HUES6 (cell line): ENCODE data around the gene MMP21.

ENCODE experiments used
- H3K27ac ChIP-seq: 2 replicates; pipeline ENCODE4 v1.7.0; 2013; ENCODE audit warnings: low read depth, mild to moderate bottlenecking, low read length, inconsistent platforms
- H3K27me3 ChIP-seq: 2 replicates; pipeline ENCODE4 v1.6.1; 2013; ENCODE audit warnings: low read length; ENCODE audit not compliant: control insufficient read depth, insufficient read depth
- H3K36me3 ChIP-seq: 2 replicates; pipeline ENCODE4 v1.6.1; 2013; ENCODE audit warnings: low read length; ENCODE audit not compliant: control insufficient read depth, insufficient read depth
- H3K4me1 ChIP-seq: 2 replicates; pipeline ENCODE4 v1.6.1; 2013; ENCODE audit warnings: low read length; ENCODE audit not compliant: control insufficient read depth, insufficient read depth
- H3K4me3 ChIP-seq: 2 replicates; pipeline ENCODE4 v1.5.1; 2013; ENCODE audit warnings: low read depth, low read length
- H3K9ac ChIP-seq: one replicate; pipeline ENCODE4 v1.6.1; 2013; ENCODE audit warnings: mild to moderate bottlenecking, low read length
- H3K9me3 ChIP-seq: 2 replicates; pipeline ENCODE4 v1.6.1; 2013; ENCODE audit warnings: low read depth, low read length; ENCODE audit not compliant: control insufficient read depth, insufficient read depth

Gene MMP21

GRCh38 chr10:125808047-125808446, 32.4 kb upstream of the MMP21 start:
- Histone ChIP-seq H3K4me3 (no peak overlapping the region), H3K27me3 (no peaks in the 10 kb centered on the region), H3K9me3 (no peaks in the 10 kb centered on the region), H3K4me1 (peaks cover 6% of the 10 kb centered on the region), H3K27ac (no peak overlapping the region), H3K9ac (no peak overlapping the region), H3K36me3 (peaks cover 67% of the 10 kb centered on the region)

- H3K9me3 ChIP-seq, result no peaks in the 10 kb centered on the region
- H3K4me3 ChIP-seq, result no peak overlapping the region
- peaks cover 6% of the 10 kb centered on the region for H3K4me1 ChIP-seq
- no peaks in the 10 kb centered on the region for H3K27me3 ChIP-seq
- no peak overlapping the region for H3K9ac ChIP-seq
- no peak overlapping the region for H3K27ac ChIP-seq
- peaks cover 51% of the 10 kb centered on the region for H3K36me3 ChIP-seq
Observed at GRCh38 chr10:125802739-125803138, 27.1 kb upstream of the MMP21 start.

- Histone ChIP-seq H3K4me3 (no peak overlapping the region), H3K36me3 (peaks cover 51% of the 10 kb centered on the region), H3K4me1 (peaks cover 6% of the 10 kb centered on the region), H3K27ac (no peak overlapping the region), H3K9me3 (no peaks in the 10 kb centered on the region), H3K27me3 (no peaks in the 10 kb centered on the region), H3K9ac (no peak overlapping the region)
Observed at GRCh38 chr10:125802131-125802530, 26.5 kb upstream of the MMP21 start.

- no peak overlapping the region for H3K27ac ChIP-seq
- peaks cover 49% of the 10 kb centered on the region for H3K36me3 ChIP-seq
- no peaks in the 10 kb centered on the region for H3K27me3 ChIP-seq
- H3K4me1 ChIP-seq, result peaks cover 6% of the 10 kb centered on the region
- H3K9me3 ChIP-seq, result no peaks in the 10 kb centered on the region
- no peak overlapping the region for H3K4me3 ChIP-seq
- H3K9ac ChIP-seq, result no peak overlapping the region
Observed at GRCh38 chr10:125801574-125801973, 26.0 kb upstream of the MMP21 start.

GRCh38 chr10:125799451-125800182, 24.0 kb upstream of the MMP21 start:
- no peak overlapping the region for H3K9ac ChIP-seq

GRCh38 chr10:125797994-125798662, 22.5 kb upstream of the MMP21 start:
- Histone ChIP-seq H3K27ac (no peak overlapping the region), H3K9ac (no peak overlapping the region), H3K9me3 (no peaks in the 10 kb centered on the region), H3K36me3 (peaks cover 57% of the 10 kb centered on the region), H3K4me3 (no peak overlapping the region), H3K27me3 (no peaks in the 10 kb centered on the region), H3K4me1 (no peaks in the 10 kb centered on the region)

More at GRCh38 chr10:125799451-125800182, 24.0 kb upstream of the MMP21 start:
- H3K4me3 ChIP-seq, result no peak overlapping the region
- no peak overlapping the region for H3K27ac ChIP-seq
- H3K9me3 ChIP-seq, result no peaks in the 10 kb centered on the region
- H3K36me3 ChIP-seq, result peaks cover 50% of the 10 kb centered on the region
- H3K27me3 ChIP-seq, result no peaks in the 10 kb centered on the region
- H3K4me1 ChIP-seq, result peaks cover 6% of the 10 kb centered on the region

- Histone ChIP-seq H3K4me1 (no peaks in the 10 kb centered on the region), H3K27me3 (no peaks in the 10 kb centered on the region), H3K27ac (no peak overlapping the region), H3K36me3 (peaks cover 60% of the 10 kb centered on the region), H3K9me3 (no peaks in the 10 kb centered on the region), H3K9ac (no peak overlapping the region), H3K4me3 (no peak overlapping the region)
Observed at GRCh38 chr10:125797424-125797823, 21.8 kb upstream of the MMP21 start.

- no peak overlapping the region for H3K4me3 ChIP-seq
- no peaks in the 10 kb centered on the region for H3K9me3 ChIP-seq
- no peak overlapping the region for H3K27ac ChIP-seq
- peaks cover 61% of the 10 kb centered on the region for H3K36me3 ChIP-seq
- H3K9ac ChIP-seq, result no peak overlapping the region
- no peaks in the 10 kb centered on the region for H3K27me3 ChIP-seq
- no peaks in the 10 kb centered on the region for H3K4me1 ChIP-seq
Observed at GRCh38 chr10:125795637-125796190, 20.1 kb upstream of the MMP21 start.

- peaks cover 61% of the 10 kb centered on the region for H3K36me3 ChIP-seq
- no peaks in the 10 kb centered on the region for H3K4me1 ChIP-seq
- no peaks in the 10 kb centered on the region for H3K27me3 ChIP-seq
- H3K27ac ChIP-seq, result no peak overlapping the region
- no peak overlapping the region for H3K9ac ChIP-seq
- no peak overlapping the region for H3K4me3 ChIP-seq
- no peaks in the 10 kb centered on the region for H3K9me3 ChIP-seq
Observed at GRCh38 chr10:125795128-125795527, 19.5 kb upstream of the MMP21 start.

GRCh38 chr10:125792342-125793300, 17.0 kb upstream of the MMP21 start:
- no peak overlapping the region for H3K9ac ChIP-seq
- H3K4me1 ChIP-seq, result no peaks in the 10 kb centered on the region
- peaks cover 68% of the 10 kb centered on the region for H3K36me3 ChIP-seq
- H3K4me3 ChIP-seq, result no peak overlapping the region
- H3K27me3 ChIP-seq, result no peaks in the 10 kb centered on the region
- H3K9me3 ChIP-seq, result no peaks in the 10 kb centered on the region
- H3K27ac ChIP-seq, result no peak overlapping the region
